Measurements from ENCODE around the gene THUMPD3.
A peak's percentile ranks its signal among the peaks of the same experiment; 100 is the strongest.

THUMPD3 gene

GRCh38 chr3:9340472-9340902 is 22.4 kb upstream of the THUMPD3 start:
- H3K36me3 ChIP-seq (ENCODE audit: control insufficient read depth, insufficient read depth, low read length) = no peaks in the 10 kb centered on the region
- H3K27ac ChIP-seq (ENCODE audit: low read depth, low read length, severe bottlenecking) = peak overlapping the region; percentile 75
- WGBS, 2 experiments (ENCODE audit: insufficient coverage in 2 of 2) = 100% methylated on average over 3 of the region's 3 CpGs; no CpG with 5 or more reads in 1 of the 2 experiments

GRCh38 chr3:9342696-9343095 is 20.2 kb upstream of the THUMPD3 start:
- WGBS, 2 experiments (ENCODE audit: insufficient coverage in 2 of 2) = 85 to 94% methylated on average over 3 to 4 of the region's 4 CpGs
- Histone ChIP-seq H3K36me3 (ENCODE audit: control insufficient read depth, insufficient read depth, low read length) (no peaks in the 10 kb centered on the region), H3K9me3 (ENCODE audit: control insufficient read depth, low read length) (no peaks in the 10 kb centered on the region), H3K4me3 (ENCODE audit: extremely low read depth, insufficient read depth, low read length, poor library complexity, severe bottlenecking) (no peak overlapping the region), H3K27ac (ENCODE audit: low read depth, low read length, severe bottlenecking) (no peak overlapping the region), H3K4me1 (ENCODE audit: control insufficient read depth, insufficient read depth, low read length, poor library complexity, severe bottlenecking) (peaks cover 17% of the 10 kb centered on the region)

More at GRCh38 chr3:9340472-9340902, 22.4 kb upstream of the THUMPD3 start:
- Histone ChIP-seq H3K4me1 (ENCODE audit: control insufficient read depth, insufficient read depth, low read length, poor library complexity, severe bottlenecking) (peaks cover 17% of the 10 kb centered on the region), H3K4me3 (ENCODE audit: extremely low read depth, insufficient read depth, low read length, poor library complexity, severe bottlenecking) (no peak overlapping the region), H3K9me3 (ENCODE audit: control insufficient read depth, low read length) (no peaks in the 10 kb centered on the region)

- H3K36me3 ChIP-seq (ENCODE audit: control insufficient read depth, insufficient read depth, low read length) = no peaks in the 10 kb centered on the region
- H3K4me3 ChIP-seq (ENCODE audit: extremely low read depth, insufficient read depth, low read length, poor library complexity, severe bottlenecking) = no peak overlapping the region
- peaks cover 17% of the 10 kb centered on the region for H3K4me1 ChIP-seq (ENCODE audit: control insufficient read depth, insufficient read depth, low read length, poor library complexity, severe bottlenecking)
- no peak overlapping the region for H3K27ac ChIP-seq (ENCODE audit: low read depth, low read length, severe bottlenecking)
- no peaks in the 10 kb centered on the region for H3K9me3 ChIP-seq (ENCODE audit: control insufficient read depth, low read length)
- WGBS, 2 experiments (ENCODE audit: insufficient coverage in 2 of 2) = 83% methylated on average over 1 of the region's 4 CpGs; no CpG with 5 or more reads in 1 of the 2 experiments
These were observed 19.7 kb upstream of the THUMPD3 start for GRCh38 chr3:9343115-9343514.

DNA sequence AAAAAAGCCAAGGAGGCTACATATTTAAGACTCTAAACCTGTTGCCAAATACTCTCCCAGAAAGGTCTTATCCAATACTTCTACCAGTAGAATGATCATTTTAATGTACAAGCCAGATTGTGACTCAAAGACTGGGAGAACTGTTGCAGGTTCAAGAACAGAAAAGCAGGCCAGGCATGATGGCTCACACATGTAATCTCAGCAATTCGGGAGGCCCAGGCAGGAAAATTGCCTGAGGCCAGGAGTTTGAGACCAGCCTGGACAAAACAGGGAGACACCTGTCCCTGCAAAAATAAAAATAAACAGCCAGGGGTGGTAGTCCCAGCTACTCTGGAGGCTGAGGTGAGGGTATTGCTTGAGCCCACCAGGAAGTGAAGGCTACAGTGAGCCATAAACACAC is 17.8 kb upstream of the THUMPD3 start:
- no peaks in the 10 kb centered on the region for H3K9me3 ChIP-seq (ENCODE audit: control insufficient read depth, low read length)
- H3K36me3 ChIP-seq (ENCODE audit: control insufficient read depth, insufficient read depth, low read length) = no peaks in the 10 kb centered on the region
- no peak overlapping the region for H3K27ac ChIP-seq (ENCODE audit: low read depth, low read length, severe bottlenecking)
- H3K4me1 ChIP-seq (ENCODE audit: control insufficient read depth, insufficient read depth, low read length, poor library complexity, severe bottlenecking) = peaks cover 11% of the 10 kb centered on the region
- WGBS, 2 experiments (ENCODE audit: insufficient coverage in 2 of 2) = 30 to 52% methylated on average over 1 of the region's 1 CpG
- H3K4me3 ChIP-seq (ENCODE audit: extremely low read depth, insufficient read depth, low read length, poor library complexity, severe bottlenecking) = no peak overlapping the region

- Histone ChIP-seq H3K27ac (ENCODE audit: low read depth, low read length, severe bottlenecking) (no peak overlapping the region), H3K4me1 (ENCODE audit: control insufficient read depth, insufficient read depth, low read length, poor library complexity, severe bottlenecking) (peaks cover under 1% of the 10 kb centered on the region), H3K9me3 (ENCODE audit: control insufficient read depth, low read length) (no peaks in the 10 kb centered on the region), H3K36me3 (ENCODE audit: control insufficient read depth, insufficient read depth, low read length) (no peaks in the 10 kb centered on the region), H3K4me3 (ENCODE audit: extremely low read depth, insufficient read depth, low read length, poor library complexity, severe bottlenecking) (no peak overlapping the region)
- 100% methylated on average over 1 of the region's 1 CpG; no CpG with 5 or more reads in 1 of the 2 experiments for WGBS, 2 experiments (ENCODE audit: insufficient coverage in 2 of 2)
These were observed 16.7 kb upstream of the THUMPD3 start for GRCh38 chr3:9346141-9346540.

- H3K4me1 ChIP-seq (ENCODE audit: control insufficient read depth, insufficient read depth, low read length, poor library complexity, severe bottlenecking) = no peaks in the 10 kb centered on the region
- H3K9me3 ChIP-seq (ENCODE audit: control insufficient read depth, low read length) = no peaks in the 10 kb centered on the region
- WGBS, 2 experiments (ENCODE audit: insufficient coverage in 2 of 2) = 94 to 100% methylated on average over 2 to 3 of the region's 5 CpGs
- no peak overlapping the region for H3K27ac ChIP-seq (ENCODE audit: low read depth, low read length, severe bottlenecking)
- no peaks in the 10 kb centered on the region for H3K36me3 ChIP-seq (ENCODE audit: control insufficient read depth, insufficient read depth, low read length)
- H3K4me3 ChIP-seq (ENCODE audit: extremely low read depth, insufficient read depth, low read length, poor library complexity, severe bottlenecking) = no peak overlapping the region
These were observed 15.8 kb upstream of the THUMPD3 start for GRCh38 chr3:9347081-9347480.

GRCh38 chr3:9347887-9348286 is 15.0 kb upstream of the THUMPD3 start:
- H3K36me3 ChIP-seq (ENCODE audit: control insufficient read depth, insufficient read depth, low read length) = no peaks in the 10 kb centered on the region
- 100% methylated on average over 1 of the region's 2 CpGs; no CpG with 5 or more reads in 1 of the 2 experiments for WGBS, 2 experiments (ENCODE audit: insufficient coverage in 2 of 2)
- no peak overlapping the region for H3K4me3 ChIP-seq (ENCODE audit: extremely low read depth, insufficient read depth, low read length, poor library complexity, severe bottlenecking)
- H3K27ac ChIP-seq (ENCODE audit: low read depth, low read length, severe bottlenecking) = no peak overlapping the region
- no peaks in the 10 kb centered on the region for H3K9me3 ChIP-seq (ENCODE audit: control insufficient read depth, low read length)
- H3K4me1 ChIP-seq (ENCODE audit: control insufficient read depth, insufficient read depth, low read length, poor library complexity, severe bottlenecking) = no peaks in the 10 kb centered on the region

GRCh38 chr3:9349321-9350117 is 13.3 kb upstream of the THUMPD3 start:
- peaks cover 5% of the 10 kb centered on the region for H3K4me1 ChIP-seq (ENCODE audit: control insufficient read depth, insufficient read depth, low read length, poor library complexity, severe bottlenecking)
- H3K27ac ChIP-seq (ENCODE audit: low read depth, low read length, severe bottlenecking) = no peak overlapping the region
- WGBS, 2 experiments (ENCODE audit: insufficient coverage in 2 of 2) = 83 to 94% methylated on average over 1 to 2 of the region's 2 CpGs
- no peaks in the 10 kb centered on the region for H3K9me3 ChIP-seq (ENCODE audit: control insufficient read depth, low read length)
- no peak overlapping the region for H3K4me3 ChIP-seq (ENCODE audit: extremely low read depth, insufficient read depth, low read length, poor library complexity, severe bottlenecking)
- H3K36me3 ChIP-seq (ENCODE audit: control insufficient read depth, insufficient read depth, low read length) = no peaks in the 10 kb centered on the region

DNA sequence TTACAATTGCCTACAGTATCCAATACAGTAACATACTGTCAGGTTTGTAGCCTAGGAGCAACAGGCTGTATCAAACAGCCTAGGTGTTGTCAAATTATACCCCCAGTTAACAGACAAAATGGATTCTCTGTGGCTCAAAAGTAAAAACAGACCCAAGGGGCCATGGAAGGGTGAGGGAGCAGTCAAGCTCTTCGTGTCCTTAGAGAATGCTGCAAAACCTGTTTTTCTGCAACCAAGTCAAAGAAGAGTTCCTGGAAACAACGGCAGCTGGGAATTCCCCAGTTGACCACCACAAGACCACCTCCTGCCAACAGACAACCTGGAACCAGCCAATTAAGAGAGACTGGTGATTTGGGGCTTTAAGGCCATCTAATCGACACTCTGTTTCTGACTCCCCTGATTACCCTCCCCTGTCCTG is 11.1 kb upstream of the THUMPD3 start:
- 71 to 76% methylated on average over 2 of the region's 3 CpGs for WGBS, 2 experiments (ENCODE audit: insufficient coverage in 2 of 2)

DNA sequence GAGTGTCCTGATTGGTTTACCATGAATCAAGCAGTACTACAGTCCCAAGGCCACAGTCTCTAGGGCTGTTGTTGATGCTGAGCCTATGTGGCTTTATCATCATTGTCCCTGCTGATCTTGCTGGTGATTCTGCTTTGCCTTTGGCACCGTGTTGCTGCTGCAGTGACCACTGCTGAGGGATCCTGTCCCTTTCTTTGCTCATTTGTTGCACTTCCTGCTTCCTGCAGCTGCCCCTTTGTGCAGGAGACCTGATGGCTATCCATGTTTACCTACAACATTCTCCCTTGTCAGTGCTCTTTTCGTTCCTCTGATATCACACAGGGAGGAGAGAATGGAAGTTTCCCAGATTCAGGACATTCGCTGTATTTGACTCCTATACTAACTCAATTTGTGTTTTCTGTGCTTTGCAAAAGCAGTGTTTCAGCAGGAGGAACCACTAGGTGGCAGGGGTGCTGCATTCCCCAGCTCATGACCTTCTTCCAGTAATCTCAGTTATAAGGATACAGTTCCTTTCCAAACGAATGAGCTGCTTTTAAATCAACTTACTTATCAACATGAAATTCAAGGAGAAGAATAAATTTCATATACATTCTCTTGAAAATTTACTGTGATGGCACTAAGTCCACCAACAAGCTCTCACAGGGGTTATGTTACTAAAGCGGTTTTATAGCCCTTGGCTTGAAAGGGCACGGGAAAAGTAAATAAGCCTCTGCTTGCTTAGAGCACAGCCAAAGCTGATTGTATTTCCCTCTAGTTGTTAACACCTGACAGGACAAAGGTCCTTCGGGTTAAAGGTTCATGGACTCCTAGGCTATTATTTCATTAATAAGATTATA is 9.7 kb upstream of the THUMPD3 start:
- WGBS, 2 experiments (ENCODE audit: insufficient coverage in 2 of 2) = 67 to 70% methylated on average over 3 to 4 of the region's 7 CpGs
- H3K4me1 ChIP-seq (ENCODE audit: control insufficient read depth, insufficient read depth, low read length, poor library complexity, severe bottlenecking) = peaks cover 5% of the 10 kb centered on the region
- no peaks in the 10 kb centered on the region for H3K36me3 ChIP-seq (ENCODE audit: control insufficient read depth, insufficient read depth, low read length)
- H3K4me3 ChIP-seq (ENCODE audit: extremely low read depth, insufficient read depth, low read length, poor library complexity, severe bottlenecking) = no peak overlapping the region
- no peaks in the 10 kb centered on the region for H3K9me3 ChIP-seq (ENCODE audit: control insufficient read depth, low read length)
- no peak overlapping the region for H3K27ac ChIP-seq (ENCODE audit: low read depth, low read length, severe bottlenecking)

More for the DNA sequence above, 11.1 kb upstream of the THUMPD3 start:
- H3K36me3 ChIP-seq (ENCODE audit: control insufficient read depth, insufficient read depth, low read length) = no peaks in the 10 kb centered on the region
- no peak overlapping the region for H3K4me3 ChIP-seq (ENCODE audit: extremely low read depth, insufficient read depth, low read length, poor library complexity, severe bottlenecking)
- peaks cover 5% of the 10 kb centered on the region for H3K4me1 ChIP-seq (ENCODE audit: control insufficient read depth, insufficient read depth, low read length, poor library complexity, severe bottlenecking)
- no peaks in the 10 kb centered on the region for H3K9me3 ChIP-seq (ENCODE audit: control insufficient read depth, low read length)
- no peak overlapping the region for H3K27ac ChIP-seq (ENCODE audit: low read depth, low read length, severe bottlenecking)
